ENCODE measurements around the gene USP19. TPM values are rescaled to one million over a fixed set of nuclear protein-coding genes. Genes with fewer than 3 reads are reported as not detected.

Gene USP19
- total RNA-seq (2022) (39.3 and 51.4 TPM in 2 replicates), Bru-seq, nascent RNA (percentile 62 among the genes with signal in this experiment), BruChase-seq, experiment 1, labeled RNA remaining after a 6-hour chase (percentile 85 among the genes with signal in this experiment), BruChase-seq, experiment 2, labeled RNA remaining after a 2-hour chase (percentile 73 among the genes with signal in this experiment)
- long read RNA-seq, full-length matches to known transcripts, result 17 of 92 reads
- long read RNA-seq, partial matches to known transcripts, result 27 of 92 reads
- long read RNA-seq, other reads (novel, unspliced or antisense), result 48 of 92 reads

- peak; percentile 92 for DNase-seq (ENCODE audit: unreplicated experiment)
- H3K9me3 Mint-ChIP-seq (ENCODE audit: unreplicated experiment), result no peaks in the 10 kb centered on the region
- TF ChIP-seq CTCF (IDR thresholded peaks at IDR 0.05; ENCODE audit: unreplicated experiment), result no peak
- peak within 1 kb of the TSS; percentile 75 for H3K4me3 Mint-ChIP-seq (ENCODE audit: unreplicated experiment)
- intact Hi-C loops (cut with micrococcal nuclease), result loop anchor here (1.0 kb wide), 1 partner anchor 13 kb away; the partner anchor contains the start of gene LAMB2
- no peaks in the 10 kb centered on the region for H3K27me3 Mint-ChIP-seq (ENCODE audit: insufficient read depth, unreplicated experiment)
- BruUV-seq (replicated peaks), result no TSS peak
- ChIA-PET POLR2A (interaction anchor here (0.6 to 3.7 kb wide), 33 partner anchors 9 to 544 kb away, joined by 3 to 70 read pairs (median 5); partner anchors contain the start of genes ARIH2, CCDC71, DAG1 and DALRD3), CTCF (interaction anchor here (0.6 to 1.3 kb wide), 4 partner anchors 25 to 1412 kb away, joined by 3 to 6 read pairs (median 4); no protein-coding TSS in a partner anchor)
- peak within 1 kb of the TSS; percentile 79 for H3K27ac Mint-ChIP-seq (ENCODE audit: low read depth, unreplicated experiment)
- peaks cover 68% of the 10 kb centered on the region for H3K36me3 Mint-ChIP-seq (ENCODE audit: insufficient read depth, unreplicated experiment)
- H3K4me1 Mint-ChIP-seq (ENCODE audit: insufficient read depth, unreplicated experiment), result peaks cover 6% of the 10 kb centered on the region
These were observed at the start of gene USP19 for GRCh38 chr3:49120438-49121131. Gene USP19 (minus strand): TSS chr3:49120823. CDS start chr3:49119145, 1,678 bp downstream.

- intact Hi-C loops (cut with micrococcal nuclease), result no loop called here
- H3K27ac Mint-ChIP-seq (ENCODE audit: low read depth, unreplicated experiment), result peak overlapping the region; percentile 85
- ChIA-PET POLR2A (interaction anchor here (0.8 to 1.8 kb wide), 3 partner anchors 9 to 72 kb away, joined by 3 to 8 read pairs (median 5); no protein-coding TSS in a partner anchor), CTCF (no interaction called here)
- H3K4me3 Mint-ChIP-seq (ENCODE audit: unreplicated experiment), result peak overlapping the region; percentile 84
- TSS peak; percentile 55 for BruUV-seq (replicated peaks)
- H3K9me3 Mint-ChIP-seq (ENCODE audit: unreplicated experiment), result no peaks in the 10 kb centered on the region
- peaks cover 16% of the 10 kb centered on the region for H3K4me1 Mint-ChIP-seq (ENCODE audit: insufficient read depth, unreplicated experiment)
- no peak for TF ChIP-seq CTCF (IDR thresholded peaks at IDR 0.05; ENCODE audit: unreplicated experiment)
- no peaks in the 10 kb centered on the region for H3K27me3 Mint-ChIP-seq (ENCODE audit: insufficient read depth, unreplicated experiment)
- H3K36me3 Mint-ChIP-seq (ENCODE audit: insufficient read depth, unreplicated experiment), result peaks cover 18% of the 10 kb centered on the region
- no peak for DNase-seq (ENCODE audit: unreplicated experiment)
These were observed 46.3 kb upstream of the USP19 start for GRCh38 chr3:49166752-49167556.

GRCh38 chr3:49165771-49166751 lies 45.4 kb upstream of the USP19 start, which contains the start of gene CCDC71:
Gene CCDC71 (minus strand): TSS chr3:49166331. CDS start chr3:49164208, 2,123 bp downstream.
- Mint-ChIP-seq H3K4me1 (ENCODE audit: insufficient read depth, unreplicated experiment) (peaks cover 15% of the 10 kb centered on the region), H3K9me3 (ENCODE audit: unreplicated experiment) (no peaks in the 10 kb centered on the region), H3K36me3 (ENCODE audit: insufficient read depth, unreplicated experiment) (peaks cover 18% of the 10 kb centered on the region), H3K4me3 (ENCODE audit: unreplicated experiment) (peak within 1 kb of the TSS; percentile 84), H3K27ac (ENCODE audit: low read depth, unreplicated experiment) (peak within 1 kb of the TSS; percentile 85), H3K27me3 (ENCODE audit: insufficient read depth, unreplicated experiment) (no peaks in the 10 kb centered on the region)
- POLR2A ChIA-PET, result interaction anchor here (0.5 to 2.0 kb wide), 11 partner anchors 9 to 190 kb away, joined by 3 to 15 read pairs (median 4); partner anchors contain the start of genes DALRD3, LAMB2, QRICH1 and USP19
- no TSS peak for BruUV-seq (replicated peaks)
- intact Hi-C loops (cut with micrococcal nuclease), result no loop called here
- peak; percentile 63 for DNase-seq (ENCODE audit: unreplicated experiment)
- CTCF ChIA-PET, result interaction anchor here (1.5 kb wide), 1 partner anchor 174 kb away, joined by 4 read pairs; the partner anchor contains the start of gene USP4
- no peak for TF ChIP-seq CTCF (IDR thresholded peaks at IDR 0.05; ENCODE audit: unreplicated experiment)

All from MCF 10A (cell line).